T47D (cell line): ENCODE data around the gene GPX6.
"Not testable (repeated sequence)": the region's sequence is repeated elsewhere in the genome, so short reads cannot be mapped to it uniquely, and the experiment has no call there.

Experiments used
- DNase-seq, 2 experiments: peaks; one replicate each; pipeline versions ENCODE4 v3.0.0 to v3.0.0-alpha.2; 2011 to 2012; ENCODE audit warnings: low read depth in 1 of 2, low spot score in 1 of 2
- JUND ChIP-seq: IDR thresholded peaks from 2 replicates; pipeline ENCODE4 v1.6.1; 2012; ENCODE audit warnings: low read depth
- in situ Hi-C: cut with HindIII; loops from 2 replicates; pipeline ENCODE4 v1.10.0; 2016; ENCODE audit warnings: low sequenced_read_pairs, low pct_unique_long_range_greater_than_20kb

Gene GPX6

DNA sequence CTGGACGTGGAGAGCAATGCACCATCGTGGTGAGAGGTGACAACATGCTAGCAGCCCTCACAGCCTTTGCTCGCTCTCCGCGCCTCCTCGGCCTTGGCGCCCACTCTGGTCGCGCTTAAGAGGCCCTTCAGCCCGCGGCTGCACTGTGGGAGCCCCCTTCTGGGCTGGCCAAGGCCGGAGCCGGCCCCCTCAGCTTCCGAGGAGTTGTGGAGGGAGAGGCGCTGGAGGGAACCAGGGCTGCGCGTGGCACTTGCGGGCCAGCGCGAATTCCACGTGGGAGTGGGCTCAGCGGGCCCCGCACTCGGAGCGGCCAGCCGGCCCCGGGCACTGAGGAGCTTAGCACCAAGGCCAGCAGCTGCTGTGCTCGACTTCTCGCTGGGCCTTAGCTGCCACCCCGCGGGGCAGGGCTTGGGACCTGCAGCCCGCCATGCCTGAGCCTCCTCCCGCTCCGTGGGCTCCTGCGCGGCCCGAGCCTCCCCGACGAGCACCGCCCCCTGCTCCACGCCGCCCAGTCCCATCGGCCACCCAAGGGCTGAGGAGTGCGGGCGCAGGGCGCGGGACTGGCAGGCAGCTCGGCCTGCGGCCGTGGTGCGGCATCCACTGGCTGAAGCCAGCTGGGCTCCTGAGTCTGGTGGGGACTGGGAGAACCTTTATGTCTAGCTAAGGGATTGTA lies 3.8 kb downstream of the GPX6 start:
- TF ChIP-seq JUND: no peak
- in situ Hi-C loops: no loop called here
- DNase-seq: no peak

DNA sequence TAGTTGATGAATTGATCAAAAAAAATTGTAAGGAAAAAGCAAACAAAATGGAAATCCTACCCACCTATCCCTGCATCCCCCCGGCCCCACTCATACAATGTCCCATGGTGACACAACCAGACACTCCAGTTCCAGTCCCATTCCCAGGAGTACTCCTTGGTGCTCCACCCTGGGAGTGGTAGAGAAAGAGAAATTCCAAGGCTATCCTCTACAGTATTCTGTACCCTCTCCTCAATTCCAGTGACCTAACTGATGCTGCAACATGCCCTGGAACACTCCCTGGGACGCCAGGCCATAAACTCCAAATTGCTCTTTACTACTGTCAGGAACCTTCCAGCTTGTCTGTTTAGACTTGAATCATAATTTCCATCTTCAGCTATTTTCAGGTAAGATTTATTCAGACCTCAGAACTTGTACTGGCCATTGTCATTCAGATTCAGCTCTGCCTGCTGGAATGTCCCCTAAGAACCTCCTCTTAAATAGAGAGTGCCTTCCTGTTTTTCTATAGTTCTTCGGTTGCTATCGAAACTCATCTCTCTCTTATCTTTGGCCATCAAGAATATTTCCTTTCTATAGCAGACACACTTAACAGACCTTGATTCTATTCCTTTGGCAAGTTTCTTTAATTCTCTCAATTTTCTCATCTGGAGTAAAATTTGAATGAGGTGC lies 8.7 kb downstream of the GPX6 start:
- no peak for DNase-seq
- TF ChIP-seq JUND: no peak
- in situ Hi-C loops: no loop called here

DNA sequence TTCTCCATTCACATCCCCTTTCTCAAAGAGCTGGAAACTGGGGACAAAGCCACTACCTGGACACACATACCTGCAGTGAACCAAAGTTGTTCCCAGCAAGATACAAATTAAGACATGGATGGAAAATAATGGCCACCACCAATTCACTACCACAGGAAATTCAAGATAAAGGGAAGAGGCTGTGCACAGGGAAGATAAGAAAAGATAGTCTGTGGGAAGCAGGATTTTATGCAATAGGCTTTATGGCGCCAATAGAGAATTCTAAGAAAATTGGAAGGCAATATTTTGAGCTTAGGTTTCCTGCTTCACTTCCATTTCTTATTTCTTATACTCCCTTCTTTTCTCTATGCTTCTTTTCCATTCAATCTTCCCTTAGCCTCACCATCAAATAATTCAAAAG lies 9.9 kb downstream of the GPX6 start:
- no peak for TF ChIP-seq JUND
- no peak for DNase-seq
- in situ Hi-C loops: no loop called here

DNA sequence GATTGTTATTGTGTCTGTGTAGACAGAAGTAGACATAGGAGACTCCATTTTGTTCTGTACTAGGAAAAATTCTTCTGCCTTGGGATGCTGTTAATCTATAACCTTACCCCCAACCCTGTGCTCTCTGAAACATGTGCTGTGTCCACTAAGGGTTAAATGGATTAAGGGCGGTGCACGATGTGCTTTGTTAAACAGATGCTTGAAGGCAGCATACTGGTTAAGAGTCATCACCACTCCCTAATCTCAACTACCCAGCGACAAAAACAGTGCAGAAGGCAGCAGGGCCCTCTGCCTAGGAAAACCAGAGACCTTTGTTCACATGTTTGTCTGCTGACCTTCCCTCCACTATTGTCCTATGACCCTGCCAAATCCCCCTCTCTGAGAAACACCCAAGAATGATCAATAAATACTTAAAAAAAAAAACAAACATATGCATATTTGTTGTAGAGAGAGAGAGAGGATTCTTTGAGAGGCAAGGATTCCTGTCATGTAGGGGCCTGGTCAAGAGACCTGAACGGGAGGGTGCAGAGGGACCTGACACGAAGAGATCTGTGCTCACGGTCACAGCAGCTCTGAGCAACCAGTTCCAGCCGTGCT lies 12.8 kb downstream of the GPX6 start:
- DNase-seq, in situ Hi-C loops: not testable (repeated sequence)

DNA sequence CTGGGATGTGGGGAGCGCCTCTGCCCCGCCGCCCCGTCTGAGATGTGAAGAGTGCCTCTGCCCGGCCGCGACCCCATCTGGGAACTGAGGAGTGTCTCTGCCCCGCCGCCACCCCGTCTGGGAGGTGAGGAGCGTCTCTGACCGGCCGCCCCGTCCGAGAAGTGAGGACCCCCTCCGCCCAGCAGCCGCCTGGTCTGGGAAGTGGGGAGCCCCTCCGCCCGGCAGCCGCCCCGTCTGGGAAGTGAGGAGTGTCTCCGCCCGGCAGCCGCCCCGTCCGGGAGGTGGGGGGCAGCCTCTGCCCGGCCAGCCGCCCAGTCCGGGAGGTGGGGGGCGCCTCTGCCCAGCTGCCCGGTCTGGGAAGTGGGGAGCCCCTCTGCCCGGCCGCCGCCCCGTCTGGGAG lies 13.5 kb downstream of the GPX6 start:
- in situ Hi-C loops, DNase-seq: not testable (repeated sequence)

DNA sequence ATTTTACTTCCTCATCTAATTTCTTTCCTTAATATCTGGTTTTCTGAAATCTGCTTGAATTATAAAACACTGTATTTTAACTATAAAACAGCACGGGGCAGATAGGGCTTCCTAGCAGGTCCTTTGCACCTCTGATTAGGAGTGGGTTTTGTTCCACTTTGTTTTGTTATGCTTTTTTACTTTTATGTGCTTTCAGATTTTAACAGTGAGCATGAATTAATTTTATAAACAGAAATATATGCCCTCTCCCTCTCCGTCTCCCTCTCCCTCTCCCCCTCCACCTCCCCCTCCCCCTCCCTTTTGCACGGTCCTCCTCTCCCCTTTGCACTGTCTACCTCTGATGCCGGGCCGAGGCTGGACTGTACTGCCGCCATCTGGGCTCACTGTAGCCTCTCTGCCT lies 14.3 kb downstream of the GPX6 start:
- TF ChIP-seq JUND: no peak

DNA sequence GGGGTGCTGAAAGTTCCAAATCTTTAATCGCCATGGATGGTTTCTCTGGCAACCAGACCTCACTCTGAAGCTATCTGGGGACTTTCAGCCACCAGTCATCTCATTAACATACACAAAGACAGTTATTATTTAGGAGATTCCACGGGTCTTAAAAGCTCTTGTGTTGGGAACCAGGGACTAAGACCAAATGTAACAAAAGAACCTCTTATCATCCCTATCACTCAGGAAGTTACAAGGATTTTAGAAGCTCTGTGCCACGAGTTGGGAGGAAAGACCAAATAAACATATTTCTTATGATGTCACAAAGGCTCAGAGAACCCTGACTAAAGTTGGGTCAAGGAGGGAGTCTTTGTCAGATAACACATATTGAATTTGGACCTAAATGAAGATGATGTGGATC lies 17.7 kb downstream of the GPX6 start:
- in situ Hi-C loops: no loop called here
- no peak for DNase-seq
- no peak for TF ChIP-seq JUND

More for the DNA sequence above, 14.3 kb downstream of the GPX6 start:
- no peak for DNase-seq
- in situ Hi-C loops: no loop called here

DNA sequence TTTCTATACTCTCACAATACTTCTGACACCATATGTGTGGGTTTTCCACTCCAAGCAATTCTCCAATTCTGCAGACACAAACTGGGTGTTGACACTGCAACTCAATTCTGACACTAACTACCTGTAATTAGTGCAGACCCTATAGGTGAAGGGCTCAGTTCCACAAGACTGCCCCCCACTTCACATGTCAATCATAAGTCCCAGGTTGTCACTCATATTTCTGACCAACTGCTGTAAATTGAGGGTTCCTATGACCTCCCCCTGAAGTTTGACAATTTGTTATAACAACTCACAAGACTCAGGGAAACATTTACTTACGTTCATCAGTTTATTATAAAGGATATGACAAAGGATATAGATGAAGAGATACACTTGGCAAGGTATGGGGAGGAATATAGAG lies 18.3 kb downstream of the GPX6 start:
- DNase-seq: no peak
- TF ChIP-seq JUND: no peak
- in situ Hi-C loops: no loop called here

DNA sequence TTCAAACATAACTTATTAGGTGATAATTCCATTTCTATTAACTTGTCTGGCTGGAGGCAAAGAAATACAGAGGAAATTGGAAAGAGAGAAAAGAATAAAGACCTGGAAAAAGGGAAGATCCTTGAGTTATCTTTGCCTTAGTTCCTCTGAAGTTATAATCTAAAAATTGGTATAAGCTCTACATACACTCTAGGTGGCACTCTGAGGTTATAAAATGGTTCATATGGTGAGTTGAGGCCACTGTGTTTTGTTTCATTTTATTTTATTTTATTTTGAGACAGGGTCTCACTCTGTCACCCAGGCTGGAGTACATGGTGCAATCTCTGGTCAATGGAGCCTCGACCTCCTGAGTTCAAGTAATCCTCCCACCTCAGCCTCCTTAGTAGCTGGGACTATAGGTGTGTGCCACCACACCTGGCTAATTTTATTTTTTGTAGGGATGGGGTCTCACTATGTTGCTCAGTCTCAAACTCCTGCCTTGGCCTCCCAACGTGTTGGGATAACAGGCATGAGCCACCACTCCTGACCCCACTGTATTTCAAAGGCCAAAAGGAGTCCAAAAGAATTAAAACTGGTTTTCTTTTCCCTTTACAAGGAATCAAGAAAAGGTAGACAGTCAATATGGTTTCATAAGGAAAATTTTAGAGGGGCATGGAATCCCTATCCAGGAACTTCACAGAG lies 19.4 kb downstream of the GPX6 start:
- in situ Hi-C loops: no loop called here
- TF ChIP-seq JUND: no peak
- peak in 1 of 2 experiments; percentile 29 for DNase-seq

DNA sequence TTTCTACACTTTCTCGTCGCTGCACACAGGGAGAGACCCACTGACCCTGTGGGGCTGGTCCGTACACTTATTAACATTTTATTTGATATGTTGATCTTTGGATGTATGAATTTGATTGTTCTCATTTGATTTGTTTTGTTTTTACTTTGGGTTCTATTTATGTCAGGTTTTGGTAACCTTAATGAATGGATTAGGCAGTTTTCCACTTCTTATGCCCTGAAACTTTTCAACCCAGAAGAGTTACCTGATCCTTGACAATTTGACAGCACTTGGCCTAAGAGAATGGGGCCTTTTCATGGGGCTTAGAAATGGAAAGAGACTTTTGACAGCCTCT lies 23.6 kb downstream of the GPX6 start:
- in situ Hi-C loops: no loop called here
- no peak for DNase-seq
- no peak for TF ChIP-seq JUND

DNA sequence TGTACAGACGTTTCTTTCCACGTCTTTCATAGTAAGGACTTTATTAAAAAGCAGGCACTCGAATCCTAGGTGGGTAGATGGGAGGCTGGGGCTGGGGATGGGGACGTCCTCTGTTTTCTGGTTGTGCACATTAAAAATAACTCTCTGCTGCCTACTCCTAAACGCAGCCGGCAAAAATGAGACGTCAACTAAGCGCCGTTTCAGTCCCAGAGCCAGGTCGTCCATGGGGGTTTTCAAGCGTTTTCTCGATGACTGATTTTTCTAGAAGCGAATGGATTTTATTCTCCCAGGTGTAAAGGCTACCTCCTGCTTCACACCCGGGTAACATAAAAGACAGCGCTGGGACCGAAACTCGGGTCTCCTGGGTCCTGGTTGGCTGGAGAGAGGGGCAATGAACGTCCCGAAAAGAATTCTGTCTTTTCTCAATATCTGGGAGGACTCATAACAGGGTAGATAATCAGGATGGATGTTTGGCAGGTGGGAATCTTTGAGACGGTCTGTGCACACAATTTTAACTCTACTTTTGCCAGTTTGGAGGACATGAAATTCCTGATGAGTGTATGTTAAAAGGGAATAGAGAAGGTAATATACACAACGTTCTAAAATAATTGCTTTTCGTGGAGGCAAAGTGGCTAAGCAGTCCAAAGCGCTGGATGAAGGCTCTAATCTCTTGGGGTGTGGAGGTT lies 25.2 kb downstream of the GPX6 start:
- no peak for DNase-seq
- in situ Hi-C loops: no loop called here
- no peak for TF ChIP-seq JUND

DNA sequence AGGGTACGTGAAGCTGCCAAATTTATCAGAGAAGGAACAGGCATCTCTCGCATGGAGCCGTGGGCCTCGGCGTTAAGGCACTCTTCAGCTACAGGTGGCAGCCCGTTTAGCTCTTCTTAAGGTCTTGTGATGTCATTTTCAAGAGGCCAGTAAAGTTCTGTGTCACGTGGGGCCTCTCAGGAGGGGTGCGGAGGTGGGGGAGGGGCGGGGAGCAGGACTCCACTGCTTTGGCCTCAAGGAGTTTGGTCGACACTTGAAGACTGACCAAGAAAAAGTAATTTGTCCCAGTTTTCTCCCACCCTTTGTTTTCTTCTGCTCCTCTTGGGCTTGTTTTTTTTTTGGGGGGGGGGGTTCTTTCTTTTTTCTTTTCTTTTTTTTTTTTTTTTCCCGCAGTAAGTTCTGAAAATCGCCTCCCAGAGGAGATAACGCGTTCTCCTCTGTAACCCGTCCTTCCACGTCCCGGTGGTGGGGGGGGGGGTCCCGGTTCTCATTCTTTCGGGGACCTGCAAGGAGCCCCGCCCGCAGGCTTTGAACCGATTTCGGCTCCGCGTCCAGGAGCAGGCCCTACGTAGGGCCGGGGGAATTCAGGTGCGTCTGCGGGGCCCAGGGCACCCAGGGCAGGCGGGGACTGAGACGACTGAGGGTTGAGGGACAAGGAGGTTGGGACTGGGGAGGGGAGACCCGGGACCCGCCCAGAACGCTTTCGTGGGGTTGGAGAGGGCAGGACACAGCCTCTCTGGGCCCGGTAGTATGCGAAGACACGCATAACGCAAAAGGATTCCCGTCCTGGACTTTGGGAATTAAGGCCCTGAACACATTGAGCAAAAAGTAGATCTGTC lies 26.0 kb downstream of the GPX6 start:
- DNase-seq: no peak
- in situ Hi-C loops: no loop called here
- TF ChIP-seq JUND: no peak
